COLO668 (cell line): ENCODE data around the gene PSTPIP1.

Source experiments
- DNase-seq: peaks from one replicate; lab custom pipeline; 2025; ENCODE audit not compliant: unreplicated experiment; lab: John Stamatoyannopoulos, UW

PSTPIP1 gene

GRCh38 chr15:76998663-76999285, 3.8 kb downstream of the PSTPIP1 start:
- no peak for DNase-seq

GRCh38 chr15:76999996-77000395, 5.1 kb downstream of the PSTPIP1 start:
- no peak for DNase-seq

GRCh38 chr15:77001351-77001750, 6.4 kb downstream of the PSTPIP1 start:
- DNase-seq, result no peak

GRCh38 chr15:77001966-77002365, 7.0 kb downstream of the PSTPIP1 start:
- DNase-seq, result no peak

- DNase-seq, result no peak
Observed at GRCh38 chr15:77002436-77002835, 7.5 kb downstream of the PSTPIP1 start.

- no peak for DNase-seq
Observed at GRCh38 chr15:77002954-77003912, 8.3 kb downstream of the PSTPIP1 start.

- no peak for DNase-seq
Observed at GRCh38 chr15:77004189-77004588, 9.3 kb downstream of the PSTPIP1 start.

- DNase-seq, result no peak
Observed at GRCh38 chr15:77009176-77009575, 14.2 kb downstream of the PSTPIP1 start.

- no peak for DNase-seq
Observed at GRCh38 chr15:77009646-77010311, 14.9 kb downstream of the PSTPIP1 start.

- DNase-seq, result peak; percentile 12
Observed at GRCh38 chr15:77010312-77010686, 15.4 kb downstream of the PSTPIP1 start.

GRCh38 chr15:77010857-77011256, 15.9 kb downstream of the PSTPIP1 start:
- DNase-seq, result no peak

- DNase-seq, result no peak
Observed at GRCh38 chr15:77012117-77012712, 17.3 kb downstream of the PSTPIP1 start.

GRCh38 chr15:77012868-77013267, 17.9 kb downstream of the PSTPIP1 start:
- no peak for DNase-seq

GRCh38 chr15:77013776-77014131, 18.8 kb downstream of the PSTPIP1 start:
- DNase-seq, result no peak

- DNase-seq, result no peak
Observed at GRCh38 chr15:77014132-77015081, 19.5 kb downstream of the PSTPIP1 start.

- no peak for DNase-seq
Observed at GRCh38 chr15:77015646-77016320, 20.9 kb downstream of the PSTPIP1 start.

- no peak for DNase-seq
Observed at GRCh38 chr15:77016321-77016695, 21.4 kb downstream of the PSTPIP1 start.

- no peak for DNase-seq
Observed at GRCh38 chr15:77017091-77017660, 22.2 kb downstream of the PSTPIP1 start.
